HG02973 (cell line): Measurements from ENCODE around the gene C3orf33.

ENCODE experiments used
- ATAC-seq: cut with Tn5 transposase; IDR thresholded peaks from one replicate; pipeline ENCODE4 v1.9.1; 2021; ENCODE audit warnings: moderate library complexity; ENCODE audit not compliant: unreplicated experiment

C3orf33 gene

GRCh38 chr3:155785662-155786295 lies 20.3 kb downstream of the C3orf33 start:
- no peak for ATAC-seq

- ATAC-seq = no peak
Measured at GRCh38 chr3:155782390-155782953, 23.6 kb downstream of the C3orf33 start.

- no peak for ATAC-seq
Measured at GRCh38 chr3:155780291-155780690, 25.8 kb downstream of the C3orf33 start.

GRCh38 chr3:155778462-155778861 lies 27.6 kb downstream of the C3orf33 start:
- no peak for ATAC-seq

GRCh38 chr3:155772801-155773200 lies 33.3 kb downstream of the C3orf33 start:
- ATAC-seq = no peak

GRCh38 chr3:155771126-155771525 lies 35.0 kb downstream of the C3orf33 start:
- no peak for ATAC-seq

GRCh38 chr3:155766206-155766605 lies 39.9 kb downstream of the C3orf33 start:
- ATAC-seq = no peak

GRCh38 chr3:155763870-155764463 lies 42.1 kb downstream of the C3orf33 start:
- no peak for ATAC-seq

- no peak for ATAC-seq
Measured at GRCh38 chr3:155760653-155761052, 45.4 kb downstream of the C3orf33 start.

- no peak for ATAC-seq
Measured at GRCh38 chr3:155757577-155757976, 48.5 kb downstream of the C3orf33 start.

- no peak for ATAC-seq
Measured at GRCh38 chr3:155753038-155753639, 52.9 kb downstream of the C3orf33 start.

GRCh38 chr3:155748611-155749365 lies 57.3 kb downstream of the C3orf33 start:
- no peak for ATAC-seq

GRCh38 chr3:155747946-155748290 lies 58.2 kb downstream of the C3orf33 start:
- no peak for ATAC-seq

GRCh38 chr3:155747286-155747945 lies 58.7 kb downstream of the C3orf33 start:
- ATAC-seq = no peak

- no peak for ATAC-seq
Measured at GRCh38 chr3:155746703-155747102, 59.4 kb downstream of the C3orf33 start.

GRCh38 chr3:155745795-155746550 lies 60.1 kb downstream of the C3orf33 start:
- no peak for ATAC-seq

- ATAC-seq = peak; percentile 69
Measured at GRCh38 chr3:155744626-155745324, 61.3 kb downstream of the C3orf33 start, which contains the start of gene PLCH1. Gene PLCH1 (minus strand): TSS chr3:155745071. CDS start chr3:155704224, 40,847 bp downstream.

- peak; percentile 31 for ATAC-seq
Measured at GRCh38 chr3:155744010-155744625, 62.0 kb downstream of the C3orf33 start.

GRCh38 chr3:155743606-155744005 lies 62.5 kb downstream of the C3orf33 start:
- ATAC-seq = no peak
